Upper lobe of right lung (tissue), 1 donor: ENCODE measurements around the gene GRK4. TPM values are rescaled to one million over a fixed set of nuclear protein-coding genes. Genes with fewer than 3 reads are reported as not detected.

ENCODE experiments used
- ATAC-seq: fragments of 200-7000 bp; cut with Tn5 transposase; one replicate; pipeline ENCODE4 v1.9.1; 2020; ENCODE audit warnings: mild to moderate bottlenecking, moderate library complexity
- DNase-seq: peaks from one replicate; pipeline ENCODE4 v3.0.0-alpha.2; 2020
- H3K27ac ChIP-seq: fragments of 200-600 bp; one replicate; pipeline ENCODE4 v1.8.0; 2022
- H3K27me3 ChIP-seq: fragments of 200-600 bp; one replicate; pipeline ENCODE4 v1.8.0; 2022; ENCODE audit warnings: mild to moderate bottlenecking
- H3K36me3 ChIP-seq: fragments of 200-600 bp; one replicate; pipeline ENCODE4 v1.8.0; 2022
- H3K4me1 ChIP-seq: fragments of 200-600 bp; one replicate; pipeline ENCODE4 v1.8.0; 2022
- H3K4me3 ChIP-seq: fragments of 200-600 bp; one replicate; pipeline ENCODE4 v1.8.0; 2022; ENCODE audit warnings: mild to moderate bottlenecking
- H3K9me3 ChIP-seq: fragments of 200-600 bp; one replicate; pipeline ENCODE4 v1.8.0; 2022
- CTCF ChIP-seq: fragments of 200-600 bp; IDR thresholded peaks from one replicate; pipeline ENCODE4 v1.8.0; 2022; ENCODE audit warnings: antibody characterized with exemption
- intact Hi-C: fragments of 100-400 bp; cut with DNase I; formaldehyde crosslinking; loops from one replicate; pipeline ENCODE4 v1.11.0; 2022
- total RNA-seq: library from RNA; stranded (reverse); fragmentation: NEBNext Ultra II Directional; extraction: Animal tissue kit (Norgen Biotek cat#: 25700); gene quantifications from one replicate; pipeline ENCODE4 v1.2.1, GENCODE V29; 2021
- donor health status: DM: no; HTN: yes; CAD: no; lungs with severe emphysema.

Gene GRK4
- total RNA-seq, 1 donor from 2014 or later = 8.0 TPM

- no peak for DNase-seq
- Histone ChIP-seq H3K9me3 (no peaks in the 10 kb centered on the region), H3K27ac (no peak overlapping the region), H3K4me1 (no peaks in the 10 kb centered on the region), H3K36me3 (no peaks in the 10 kb centered on the region), H3K27me3 (no peaks in the 10 kb centered on the region), H3K4me3 (no peak overlapping the region)
- ATAC-seq = no peak
- no peak for TF ChIP-seq CTCF
- intact Hi-C loops = no loop called here
These were observed 27.9 kb downstream of the GRK4 start for GRCh38 chr4:2991243-2991642.

GRCh38 chr4:2994917-2995316, 31.5 kb downstream of the GRK4 start:
- Histone ChIP-seq H3K4me1 (no peaks in the 10 kb centered on the region), H3K4me3 (no peak overlapping the region), H3K9me3 (no peaks in the 10 kb centered on the region), H3K36me3 (no peaks in the 10 kb centered on the region), H3K27me3 (no peaks in the 10 kb centered on the region), H3K27ac (no peak overlapping the region)
- no peak for DNase-seq
- intact Hi-C loops = no loop called here
- ATAC-seq = no peak
- TF ChIP-seq CTCF = no peak

GRCh38 chr4:2995546-2996265, 32.3 kb downstream of the GRK4 start:
- no peak overlapping the region for H3K4me3 ChIP-seq
- TF ChIP-seq CTCF = no peak
- DNase-seq = no peak
- H3K36me3 ChIP-seq = no peaks in the 10 kb centered on the region
- no peaks in the 10 kb centered on the region for H3K27me3 ChIP-seq
- no peaks in the 10 kb centered on the region for H3K9me3 ChIP-seq
- intact Hi-C loops = no loop called here
- no peaks in the 10 kb centered on the region for H3K4me1 ChIP-seq
- no peak overlapping the region for H3K27ac ChIP-seq
- no peak for ATAC-seq

GRCh38 chr4:2996415-2996814, 33.0 kb downstream of the GRK4 start:
- H3K4me1 ChIP-seq = no peaks in the 10 kb centered on the region
- no peak for DNase-seq
- no peaks in the 10 kb centered on the region for H3K9me3 ChIP-seq
- no peaks in the 10 kb centered on the region for H3K27me3 ChIP-seq
- H3K4me3 ChIP-seq = no peak overlapping the region
- no peak for ATAC-seq
- no peaks in the 10 kb centered on the region for H3K36me3 ChIP-seq
- intact Hi-C loops = no loop called here
- H3K27ac ChIP-seq = no peak overlapping the region
- no peak for TF ChIP-seq CTCF

- Histone ChIP-seq H3K9me3 (no peaks in the 10 kb centered on the region), H3K27me3 (no peaks in the 10 kb centered on the region), H3K27ac (no peak overlapping the region), H3K36me3 (no peaks in the 10 kb centered on the region), H3K4me1 (peaks cover 4% of the 10 kb centered on the region), H3K4me3 (no peak overlapping the region)
- no peak for TF ChIP-seq CTCF
- DNase-seq = no peak
- intact Hi-C loops = no loop called here
- no peak for ATAC-seq
These were observed 44.4 kb downstream of the GRK4 start for GRCh38 chr4:3007724-3008123.

GRCh38 chr4:3009422-3009821, 46.1 kb downstream of the GRK4 start:
- Histone ChIP-seq H3K4me3 (no peak overlapping the region), H3K27me3 (no peaks in the 10 kb centered on the region), H3K9me3 (no peaks in the 10 kb centered on the region), H3K27ac (no peak overlapping the region), H3K4me1 (peaks cover 4% of the 10 kb centered on the region), H3K36me3 (no peaks in the 10 kb centered on the region)
- TF ChIP-seq CTCF = peak; percentile 20
- ATAC-seq (no peak), DNase-seq (no peak)
- intact Hi-C loops = no loop called here
